ENCODE data around the gene OR13J1. TPM values are rescaled to one million over a fixed set of nuclear protein-coding genes. Genes with fewer than 3 reads are reported as not detected.

Gene OR13J1
- total RNA-seq, 1 experiment from 2014 or later = not detected

GRCh38 chr9:35906923-35907699 lies 36.9 kb upstream of the OR13J1 start:
- H3K36me3 ChIP-seq (ENCODE audit: insufficient read depth, low read length) = no peaks in the 10 kb centered on the region
- no peak overlapping the region for H3K27ac ChIP-seq (ENCODE audit: low read length)
- no peaks in the 10 kb centered on the region for H3K79me2 ChIP-seq (ENCODE audit: low read length)
- no peak overlapping the region for H2AFZ ChIP-seq (ENCODE audit: low read length)
- no peaks in the 10 kb centered on the region for H3K27me3 ChIP-seq (ENCODE audit: low read length)
- no peak overlapping the region for H3K4me3 ChIP-seq (ENCODE audit: low read length)
- no peaks in the 10 kb centered on the region for H4K20me1 ChIP-seq (ENCODE audit: insufficient read depth, low read depth, low read length)
- H3K9me3 ChIP-seq (ENCODE audit: low read length) = no peaks in the 10 kb centered on the region
- no peak overlapping the region for H3K4me2 ChIP-seq (ENCODE audit: low read depth, low read length, poor library complexity, severe bottlenecking)
- DNase-seq = no peak
- no peaks in the 10 kb centered on the region for H3K9me2 ChIP-seq (replicated peaks; ENCODE audit: insufficient read depth, low read length)
- no peaks in the 10 kb centered on the region for H3K4me1 ChIP-seq (ENCODE audit: low read length)
- no peak overlapping the region for H3K9ac ChIP-seq (ENCODE audit: low read length)

GRCh38 chr9:35905912-35906679 lies 35.9 kb upstream of the OR13J1 start, which contains the start of gene HRCT1:
Gene HRCT1, plus strand, starts transcription at chr9:35906202. Its CDS starts 86 bp downstream, at chr9:35906288.
- no peak for DNase-seq
- no peak within 1 kb of the TSS for H2AFZ ChIP-seq (ENCODE audit: low read length)
- H3K4me1 ChIP-seq (ENCODE audit: low read length) = no peaks in the 10 kb centered on the region

GRCh38 chr9:35905051-35905781 lies 35.0 kb upstream of the OR13J1 start:
- Histone ChIP-seq H3K4me2 (ENCODE audit: low read depth, low read length, poor library complexity, severe bottlenecking) (no peak overlapping the region), H3K9ac (ENCODE audit: low read length) (no peak overlapping the region), H3K4me3 (ENCODE audit: low read length) (no peak overlapping the region), H2AFZ (ENCODE audit: low read length) (no peak overlapping the region), H3K9me2 (replicated peaks; ENCODE audit: insufficient read depth, low read length) (no peaks in the 10 kb centered on the region), H3K27ac (ENCODE audit: low read length) (no peak overlapping the region), H3K27me3 (ENCODE audit: low read length) (no peaks in the 10 kb centered on the region), H3K4me1 (ENCODE audit: low read length) (no peaks in the 10 kb centered on the region), H3K79me2 (ENCODE audit: low read length) (no peaks in the 10 kb centered on the region), H3K36me3 (ENCODE audit: insufficient read depth, low read length) (no peaks in the 10 kb centered on the region), H3K9me3 (ENCODE audit: low read length) (no peaks in the 10 kb centered on the region), H4K20me1 (ENCODE audit: insufficient read depth, low read depth, low read length) (no peaks in the 10 kb centered on the region)
- no peak for DNase-seq

More at GRCh38 chr9:35905912-35906679, 35.9 kb upstream of the OR13J1 start, which contains the start of gene HRCT1:
- Histone ChIP-seq H3K4me3 (ENCODE audit: low read length) (no peak within 1 kb of the TSS), H4K20me1 (ENCODE audit: insufficient read depth, low read depth, low read length) (no peaks in the 10 kb centered on the region), H3K9me2 (replicated peaks; ENCODE audit: insufficient read depth, low read length) (no peaks in the 10 kb centered on the region), H3K27me3 (ENCODE audit: low read length) (no peaks in the 10 kb centered on the region), H3K79me2 (ENCODE audit: low read length) (no peaks in the 10 kb centered on the region), H3K4me2 (ENCODE audit: low read depth, low read length, poor library complexity, severe bottlenecking) (no peak within 1 kb of the TSS), H3K9ac (ENCODE audit: low read length) (no peak within 1 kb of the TSS), H3K27ac (ENCODE audit: low read length) (no peak within 1 kb of the TSS), H3K36me3 (ENCODE audit: insufficient read depth, low read length) (no peaks in the 10 kb centered on the region), H3K9me3 (ENCODE audit: low read length) (no peaks in the 10 kb centered on the region)

- no peak overlapping the region for H3K4me3 ChIP-seq (ENCODE audit: low read length)
- H3K27me3 ChIP-seq (ENCODE audit: low read length) = no peaks in the 10 kb centered on the region
- no peaks in the 10 kb centered on the region for H3K9me3 ChIP-seq (ENCODE audit: low read length)
- H3K79me2 ChIP-seq (ENCODE audit: low read length) = no peaks in the 10 kb centered on the region
- H3K36me3 ChIP-seq (ENCODE audit: insufficient read depth, low read length) = no peaks in the 10 kb centered on the region
- no peak overlapping the region for H2AFZ ChIP-seq (ENCODE audit: low read length)
- no peaks in the 10 kb centered on the region for H4K20me1 ChIP-seq (ENCODE audit: insufficient read depth, low read depth, low read length)
- no peaks in the 10 kb centered on the region for H3K9me2 ChIP-seq (replicated peaks; ENCODE audit: insufficient read depth, low read length)
- H3K4me2 ChIP-seq (ENCODE audit: low read depth, low read length, poor library complexity, severe bottlenecking) = no peak overlapping the region
- no peak overlapping the region for H3K27ac ChIP-seq (ENCODE audit: low read length)
- no peak for DNase-seq
- H3K9ac ChIP-seq (ENCODE audit: low read length) = no peak overlapping the region
- no peaks in the 10 kb centered on the region for H3K4me1 ChIP-seq (ENCODE audit: low read length)
These were observed 34.1 kb upstream of the OR13J1 start for GRCh38 chr9:35904338-35904737.

GRCh38 chr9:35903049-35903448 lies 32.8 kb upstream of the OR13J1 start:
- no peak overlapping the region for H3K4me3 ChIP-seq (ENCODE audit: low read length)
- H3K79me2 ChIP-seq (ENCODE audit: low read length) = no peaks in the 10 kb centered on the region
- H3K36me3 ChIP-seq (ENCODE audit: insufficient read depth, low read length) = no peaks in the 10 kb centered on the region
- no peaks in the 10 kb centered on the region for H3K9me3 ChIP-seq (ENCODE audit: low read length)
- H2AFZ ChIP-seq (ENCODE audit: low read length) = no peak overlapping the region
- no peaks in the 10 kb centered on the region for H3K27me3 ChIP-seq (ENCODE audit: low read length)
- H3K27ac ChIP-seq (ENCODE audit: low read length) = no peak overlapping the region
- no peaks in the 10 kb centered on the region for H3K9me2 ChIP-seq (replicated peaks; ENCODE audit: insufficient read depth, low read length)
- DNase-seq = peak; percentile 69
- H4K20me1 ChIP-seq (ENCODE audit: insufficient read depth, low read depth, low read length) = no peaks in the 10 kb centered on the region
- H3K4me1 ChIP-seq (ENCODE audit: low read length) = no peaks in the 10 kb centered on the region
- no peak overlapping the region for H3K9ac ChIP-seq (ENCODE audit: low read length)
- no peak overlapping the region for H3K4me2 ChIP-seq (ENCODE audit: low read depth, low read length, poor library complexity, severe bottlenecking)

- Histone ChIP-seq H2AFZ (ENCODE audit: low read length) (no peak overlapping the region), H3K4me3 (ENCODE audit: low read length) (no peak overlapping the region), H3K36me3 (ENCODE audit: insufficient read depth, low read length) (no peaks in the 10 kb centered on the region), H3K27ac (ENCODE audit: low read length) (no peak overlapping the region), H3K9ac (ENCODE audit: low read length) (no peak overlapping the region), H3K4me2 (ENCODE audit: low read depth, low read length, poor library complexity, severe bottlenecking) (no peak overlapping the region), H3K9me3 (ENCODE audit: low read length) (no peaks in the 10 kb centered on the region), H3K27me3 (ENCODE audit: low read length) (no peaks in the 10 kb centered on the region), H4K20me1 (ENCODE audit: insufficient read depth, low read depth, low read length) (no peaks in the 10 kb centered on the region), H3K79me2 (ENCODE audit: low read length) (no peaks in the 10 kb centered on the region), H3K9me2 (replicated peaks; ENCODE audit: insufficient read depth, low read length) (no peaks in the 10 kb centered on the region), H3K4me1 (ENCODE audit: low read length) (no peaks in the 10 kb centered on the region)
- DNase-seq = no peak
These were observed 28.8 kb upstream of the OR13J1 start for GRCh38 chr9:35899021-35899420.

GRCh38 chr9:35898337-35898736 lies 28.1 kb upstream of the OR13J1 start:
- H3K9ac ChIP-seq (ENCODE audit: low read length) = no peak overlapping the region
- H3K79me2 ChIP-seq (ENCODE audit: low read length) = no peaks in the 10 kb centered on the region
- no peaks in the 10 kb centered on the region for H3K27me3 ChIP-seq (ENCODE audit: low read length)
- H3K27ac ChIP-seq (ENCODE audit: low read length) = no peak overlapping the region
- no peaks in the 10 kb centered on the region for H3K4me1 ChIP-seq (ENCODE audit: low read length)
- H2AFZ ChIP-seq (ENCODE audit: low read length) = no peak overlapping the region
- H3K4me2 ChIP-seq (ENCODE audit: low read depth, low read length, poor library complexity, severe bottlenecking) = no peak overlapping the region
- H3K36me3 ChIP-seq (ENCODE audit: insufficient read depth, low read length) = no peaks in the 10 kb centered on the region
- no peaks in the 10 kb centered on the region for H3K9me3 ChIP-seq (ENCODE audit: low read length)
- DNase-seq = no peak
- H4K20me1 ChIP-seq (ENCODE audit: insufficient read depth, low read depth, low read length) = no peaks in the 10 kb centered on the region
- no peaks in the 10 kb centered on the region for H3K9me2 ChIP-seq (replicated peaks; ENCODE audit: insufficient read depth, low read length)
- H3K4me3 ChIP-seq (ENCODE audit: low read length) = no peak overlapping the region

Data from Karpas-422 (cell line).